Hepatocyte (in vitro differentiated cells): Measurements from ENCODE around the gene KDM4B. TPM values are rescaled to one million over a fixed set of nuclear protein-coding genes. Genes with fewer than 3 reads are reported as not detected.

ENCODE experiments used
- DNase-seq: peaks from one replicate; pipeline ENCODE4 v3.0.0-alpha.2; 2016; ENCODE audit warnings: low spot score
- H2AFZ ChIP-seq: fragments of 200-600 bp; sonication (generic); 2 replicates; pipeline ENCODE4 v1.6.0; 2016; ENCODE audit warnings: antibody characterized with exemption, mild to moderate bottlenecking
- H3K27ac ChIP-seq: fragments of 200-600 bp; sonication (generic); 2 replicates; pipeline ENCODE4 v1.5.1; 2016; ENCODE audit warnings: mild to moderate bottlenecking
- H3K27me3 ChIP-seq: fragments of 200-600 bp; sonication (generic); 2 replicates; pipeline ENCODE4 v1.6.1; 2016
- H3K36me3 ChIP-seq: fragments of 200-600 bp; sonication (generic); replicated peaks from 2 replicates; pipeline ENCODE4 v1.5.1; 2016; ENCODE audit warnings: low read depth; ENCODE audit not compliant: insufficient read depth
- H3K4me1 ChIP-seq: fragments of 200-600 bp; sonication (generic); 2 replicates; pipeline ENCODE4 v1.5.1; 2016; ENCODE audit warnings: mild to moderate bottlenecking, moderate library complexity; ENCODE audit not compliant: insufficient read depth
- H3K4me2 ChIP-seq: fragments of 200-600 bp; sonication (generic); 2 replicates; pipeline ENCODE4 v1.6.0; 2016
- H3K4me3 ChIP-seq: fragments of 200-600 bp; sonication (generic); 2 replicates; pipeline ENCODE4 v1.5.1; 2016; ENCODE audit warnings: mild to moderate bottlenecking
- H3K79me2 ChIP-seq: fragments of 200-600 bp; sonication (generic); 2 replicates; pipeline ENCODE4 v1.6.0; 2017; ENCODE audit warnings: mild to moderate bottlenecking
- H3K9me2 ChIP-seq: fragments of 200-600 bp; sonication (generic); replicated peaks from 2 replicates; pipeline ENCODE4 v1.6.0; 2017; ENCODE audit warnings: mild to moderate bottlenecking; ENCODE audit not compliant: insufficient read depth
- H3K9me3 ChIP-seq: fragments of 200-600 bp; sonication (generic); 2 replicates; pipeline ENCODE4 v1.5.1; 2016; ENCODE audit warnings: low read depth, mild to moderate bottlenecking
- H4K20me1 ChIP-seq: fragments of 200-600 bp; sonication (generic); 2 replicates; pipeline ENCODE4 v1.6.0; 2016; ENCODE audit warnings: mild to moderate bottlenecking; ENCODE audit not compliant: insufficient read depth, poor library complexity, severe bottlenecking
- CTCF ChIP-seq: fragments of 200-600 bp; sonication (generic); IDR thresholded peaks from 2 replicates; pipeline ENCODE4 v1.5.1; 2016; ENCODE audit warnings: antibody characterized with exemption, mild to moderate bottlenecking; ENCODE audit not compliant: poor library complexity
- EZH2 ChIP-seq: fragments of 200-600 bp; sonication (generic); IDR thresholded peaks from 2 replicates; pipeline ENCODE4 v1.6.1; 2016; ENCODE audit warnings: antibody characterized with exemption, mild to moderate bottlenecking, borderline replicate concordance
- EZH2phosphoT487 ChIP-seq: fragments of 200-600 bp; sonication (generic); IDR thresholded peaks from one replicate; pipeline ENCODE4 v1.6.1; 2018; ENCODE audit warnings: antibody characterized with exemption, mild to moderate bottlenecking, low read depth, moderate library complexity; ENCODE audit not compliant: unreplicated experiment, severe bottlenecking
- WGBS: methylation state at CpG from one replicate; pipeline ENCODE4 v1.1.6; 2016; ENCODE audit warnings: low lambda C conversion rate; ENCODE audit errors: missing lambda C conversion rate; 5-methylcytosine and 5-hydroxymethylcytosine counted together
- polyA plus RNA-seq: library from polyadenylated mRNA; unstranded; fragments of >200 nt; fragmentation: Nextera tagmentation; extraction: Ambion mirVana; gene quantifications from 2 replicates; pipeline ENCODE4 v1.2.1, GENCODE V29; 2016
- total RNA-seq: library from RNA; depleted of rRNA; stranded (reverse); fragments of >200 nt; gene quantifications from 2 replicates; pipeline ENCODE4 v1.2.3, GENCODE V29; 2014

Gene KDM4B
- total and polyA plus RNA-seq, 2 experiments from 2014 or later = 22.2 to 29.6 TPM

- Histone ChIP-seq H3K4me2 (peak overlapping the region; percentile 34), H3K36me3 (no peaks in the 10 kb centered on the region), H3K4me1 (peaks cover 31% of the 10 kb centered on the region), H3K27ac (peak overlapping the region; percentile 83), H3K4me3 (no peak overlapping the region), H3K79me2 (peaks cover 21% of the 10 kb centered on the region), H3K9me2 (no peaks in the 10 kb centered on the region), H2AFZ (no peak overlapping the region), H3K27me3 (no peaks in the 10 kb centered on the region), H3K9me3 (no peaks in the 10 kb centered on the region), H4K20me1 (peaks cover 16% of the 10 kb centered on the region)
- WGBS = 41% methylated on average over 19 of the region's 19 CpGs
- peak; percentile 82 for DNase-seq
- no peak for TF ChIP-seq EZH2phosphoT487
- TF ChIP-seq CTCF = no peak
- TF ChIP-seq EZH2 = no peak
Measured at GRCh38 chr19:5046339-5047039, 77.6 kb downstream of the KDM4B start.

- Histone ChIP-seq H3K27ac (peak overlapping the region; percentile 83), H4K20me1 (peaks cover 16% of the 10 kb centered on the region)
- 98% methylated on average over 38 of the region's 39 CpGs for WGBS
Measured at GRCh38 chr19:5047251-5047935, 78.5 kb downstream of the KDM4B start.

GRCh38 chr19:5048091-5048726 is 79.3 kb downstream of the KDM4B start:
- Histone ChIP-seq H3K4me2 (peak overlapping the region; percentile 67), H3K79me2 (peaks cover 21% of the 10 kb centered on the region), H3K36me3 (no peaks in the 10 kb centered on the region)

More at GRCh38 chr19:5047251-5047935, 78.5 kb downstream of the KDM4B start:
- TF ChIP-seq EZH2phosphoT487 (no peak), EZH2 (no peak), CTCF (no peak)
- Histone ChIP-seq H3K4me3 (no peak overlapping the region), H3K9me2 (no peaks in the 10 kb centered on the region), H3K36me3 (no peaks in the 10 kb centered on the region), H3K9me3 (no peaks in the 10 kb centered on the region), H2AFZ (no peak overlapping the region), H3K4me1 (peaks cover 31% of the 10 kb centered on the region), H3K27me3 (no peaks in the 10 kb centered on the region), H3K4me2 (no peak overlapping the region), H3K79me2 (peaks cover 21% of the 10 kb centered on the region)
- DNase-seq = no peak

More at GRCh38 chr19:5048091-5048726, 79.3 kb downstream of the KDM4B start:
- 29% methylated on average over 34 of the region's 44 CpGs for WGBS
- Histone ChIP-seq H3K9me2 (no peaks in the 10 kb centered on the region), H2AFZ (no peak overlapping the region), H3K27ac (peak overlapping the region; percentile 51), H3K4me1 (peaks cover 31% of the 10 kb centered on the region), H3K27me3 (no peaks in the 10 kb centered on the region), H4K20me1 (peaks cover 16% of the 10 kb centered on the region), H3K4me3 (no peak overlapping the region), H3K9me3 (no peaks in the 10 kb centered on the region)
- TF ChIP-seq CTCF (peak; percentile 99), EZH2phosphoT487 (no peak), EZH2 (no peak)
- DNase-seq = peak; percentile 89
